Activated CD8-positive, alpha-beta memory T cell treated with anti-CD3 and anti-CD28 coated beads for 48 hours (primary cell): ENCODE measurements around the gene OR10AD1.

ENCODE experiments used
- DNase-seq, 3 experiments: peaks; one replicate each; pipeline ENCODE4 v3.0.0-alpha.2; 2020; ENCODE audit warnings: low read depth in 2 of 3, low spot score in 2 of 3

OR10AD1 gene

DNA sequence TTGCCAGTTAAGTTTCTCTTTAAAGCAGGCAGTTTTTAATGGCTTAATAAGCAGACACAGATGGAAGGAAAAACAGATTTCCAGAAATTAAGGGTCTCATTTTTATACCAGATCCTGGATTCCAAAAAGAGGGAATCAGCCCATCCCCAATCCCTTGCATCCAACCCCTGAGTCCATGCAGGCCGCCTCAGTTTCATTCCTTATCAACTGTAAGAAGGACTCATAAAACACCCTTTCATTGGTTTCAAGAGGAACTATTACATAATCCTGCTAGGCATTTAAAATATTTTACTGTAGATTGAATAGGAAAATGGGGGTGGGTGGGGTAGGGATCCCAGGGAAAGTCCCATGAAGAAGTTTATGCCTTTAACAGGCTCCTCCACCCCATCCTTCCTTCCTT, 10.2 kb downstream of the OR10AD1 start:
- no peak for DNase-seq

DNA sequence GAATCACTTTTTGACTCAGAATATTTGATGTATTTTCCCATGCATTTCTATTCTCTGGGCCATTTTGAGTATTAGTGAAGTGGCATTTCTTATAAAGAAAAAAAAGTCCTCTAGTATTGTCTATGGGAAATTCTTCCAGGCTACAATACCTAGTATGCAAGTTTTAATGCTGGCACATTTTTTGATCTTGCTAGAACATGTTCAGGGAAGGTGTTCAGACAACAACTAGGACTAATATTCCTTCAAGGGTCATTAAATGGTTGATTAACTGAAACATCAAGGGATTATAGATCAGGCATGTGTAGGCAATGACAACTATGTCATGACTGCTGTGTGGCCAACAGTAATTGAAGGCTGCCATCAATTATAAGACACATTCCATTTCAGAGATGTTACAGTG, 12.0 kb downstream of the OR10AD1 start:
- no peak for DNase-seq

DNA sequence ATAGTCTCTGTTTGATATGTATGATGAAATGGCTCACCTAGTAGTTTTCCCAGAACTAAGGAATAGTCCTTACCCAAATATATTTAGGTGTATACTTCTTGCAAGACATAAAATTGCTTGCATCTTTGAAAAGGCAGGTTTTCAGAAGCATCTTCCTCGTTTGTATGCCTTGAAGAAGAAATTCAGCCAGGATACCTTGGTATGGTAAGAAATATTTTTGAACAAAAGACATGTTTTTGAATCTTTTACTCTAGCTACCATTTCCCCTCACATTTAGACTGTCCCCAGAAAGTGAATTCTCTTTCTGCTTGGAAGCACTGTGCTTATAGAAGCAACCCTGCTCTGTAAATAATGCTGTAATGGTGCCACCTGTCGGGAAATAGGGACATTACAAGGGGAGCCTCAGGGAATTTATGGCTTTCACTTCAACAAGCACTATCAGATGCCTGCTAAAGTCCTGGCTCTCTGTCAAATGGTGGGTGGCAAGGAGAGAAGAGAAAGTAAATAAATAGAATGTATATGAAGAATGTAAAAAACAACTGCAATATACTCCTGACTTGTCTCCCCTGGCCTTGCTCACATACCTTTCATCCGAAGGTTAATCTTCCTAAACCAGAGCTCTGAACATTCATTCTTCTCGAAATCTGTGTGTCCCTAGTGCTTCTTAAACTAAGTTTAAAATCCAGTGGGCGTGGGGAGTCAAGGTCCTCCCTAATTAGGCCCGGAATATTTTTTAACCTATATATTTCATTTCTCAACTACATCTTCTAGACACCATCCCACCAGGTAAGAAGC, 13.6 kb downstream of the OR10AD1 start:
- DNase-seq = no peak

DNA sequence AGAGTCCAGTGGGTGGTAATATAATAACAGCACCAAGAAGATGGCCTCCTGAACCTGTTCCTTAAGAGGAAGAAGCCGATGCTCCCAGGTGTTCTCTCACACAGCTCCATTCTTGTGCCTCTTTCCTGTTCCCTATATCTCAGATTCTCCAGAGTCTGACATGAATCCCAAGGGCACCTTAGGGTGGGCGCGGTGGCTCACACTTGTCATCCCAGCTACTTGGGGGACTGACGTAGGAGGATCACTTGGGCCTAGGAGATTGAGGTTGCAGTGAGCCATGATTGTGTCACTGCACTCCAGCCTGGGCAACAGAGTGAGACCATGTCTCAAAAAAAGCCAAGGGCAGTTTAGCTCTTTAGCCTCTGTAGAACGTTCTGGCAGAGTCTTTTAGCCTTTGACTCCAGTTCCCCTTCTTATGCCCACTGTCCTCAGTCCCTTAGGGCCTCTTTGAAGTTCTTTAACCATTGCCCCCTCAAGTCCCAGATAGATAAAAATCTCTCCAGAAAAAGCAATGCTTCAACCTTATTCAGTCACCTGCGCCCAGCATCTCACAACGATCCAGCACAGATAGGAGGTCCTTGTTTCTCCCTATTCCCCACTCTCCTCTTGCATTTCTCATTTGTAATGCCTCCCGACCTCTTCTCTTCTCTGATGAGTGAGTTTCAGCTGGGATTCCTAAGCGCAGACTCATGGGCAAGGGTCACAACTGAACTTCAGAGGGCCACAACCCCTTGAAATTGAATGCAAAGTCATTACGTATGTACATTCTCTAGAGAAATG, 15.0 kb downstream of the OR10AD1 start:
- DNase-seq = no peak

DNA sequence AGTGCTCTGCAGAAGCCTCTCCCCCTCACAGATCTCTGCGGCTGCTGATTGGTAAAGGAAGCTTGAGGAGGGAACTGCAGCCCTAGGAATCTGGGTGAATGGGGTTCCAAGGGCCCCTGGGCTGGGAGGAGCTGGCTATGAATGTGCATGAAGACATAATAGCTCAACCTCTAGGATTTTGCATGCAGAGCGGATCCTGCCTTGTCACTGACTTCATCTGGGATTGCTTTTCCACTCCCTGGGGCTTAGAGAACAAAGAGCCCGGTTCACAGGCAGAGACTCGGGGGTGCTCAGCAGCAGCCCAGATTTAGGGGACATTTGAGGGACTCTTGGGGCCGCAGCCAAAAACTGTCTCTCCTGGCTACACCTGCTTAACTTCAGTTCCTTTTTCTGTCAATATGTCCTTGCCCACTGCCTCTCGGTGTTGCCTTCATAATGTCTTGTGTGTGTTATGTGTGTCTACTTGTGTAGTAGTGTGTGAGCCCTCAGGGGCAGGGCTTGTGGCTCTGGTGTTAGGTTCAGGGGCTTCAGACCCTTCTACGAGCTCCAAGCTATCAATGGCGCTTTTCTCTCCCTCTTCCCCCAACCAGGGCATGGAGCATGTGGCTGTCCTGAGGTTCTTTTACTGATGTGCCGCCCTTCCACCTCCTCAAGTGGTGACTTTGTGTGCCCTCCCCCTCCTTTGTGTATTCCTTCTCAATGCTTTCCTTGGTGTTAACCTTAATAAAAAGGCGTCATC, 17.7 kb downstream of the OR10AD1 start:
- DNase-seq = no peak

DNA sequence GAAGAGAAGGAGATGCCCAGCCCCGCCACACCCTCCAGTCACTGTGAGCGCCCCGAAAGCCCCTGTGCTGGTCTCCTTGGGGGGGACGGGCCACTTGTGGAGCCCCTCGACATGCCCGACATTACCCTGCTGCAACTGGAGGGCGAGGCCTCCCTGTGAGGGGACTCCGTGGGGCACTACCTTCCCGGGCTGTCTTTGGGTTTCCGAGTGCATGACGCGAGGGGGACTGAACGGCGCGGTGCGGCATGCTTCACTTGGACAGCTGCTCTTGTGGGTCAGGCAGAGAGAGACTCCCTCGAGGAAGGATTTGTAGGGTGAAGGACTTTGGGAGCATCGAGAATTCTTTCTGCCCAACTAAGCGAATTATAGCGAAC, 18.6 kb downstream of the OR10AD1 start:
- no peak for DNase-seq

DNA sequence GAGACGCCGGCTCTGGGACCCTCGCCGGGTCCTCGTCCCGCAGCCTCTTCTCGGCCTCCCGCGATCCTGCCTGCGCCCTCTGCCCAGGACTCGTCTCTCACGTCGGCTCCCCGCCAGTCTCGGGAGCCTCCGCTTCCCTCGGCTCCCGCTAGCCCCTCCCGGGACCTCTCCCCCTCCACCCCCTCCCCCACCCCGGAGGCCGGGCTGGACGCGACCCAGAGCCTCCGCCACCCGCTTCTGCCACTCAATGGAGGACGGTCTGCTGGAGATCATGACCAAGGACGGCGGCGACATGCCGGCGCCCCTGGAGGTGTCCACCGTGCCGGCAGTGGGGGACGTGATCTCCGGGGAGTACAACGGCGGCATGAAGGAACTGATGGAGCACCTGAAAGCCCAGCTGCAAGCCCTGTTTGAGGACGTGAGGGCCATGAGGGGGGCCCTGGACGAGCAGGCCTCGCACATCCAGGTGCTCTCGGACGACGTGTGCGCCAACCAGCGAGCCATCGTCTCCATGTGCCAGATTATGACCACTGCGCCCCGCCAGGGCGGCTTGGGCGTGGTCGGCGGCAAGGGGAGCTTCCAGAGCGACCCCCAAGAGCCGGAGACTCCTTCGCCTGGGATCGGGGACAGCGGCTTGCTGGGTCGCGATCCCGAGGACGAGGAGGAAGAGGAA, 19.1 kb downstream of the OR10AD1 start:
- DNase-seq = no peak

DNA sequence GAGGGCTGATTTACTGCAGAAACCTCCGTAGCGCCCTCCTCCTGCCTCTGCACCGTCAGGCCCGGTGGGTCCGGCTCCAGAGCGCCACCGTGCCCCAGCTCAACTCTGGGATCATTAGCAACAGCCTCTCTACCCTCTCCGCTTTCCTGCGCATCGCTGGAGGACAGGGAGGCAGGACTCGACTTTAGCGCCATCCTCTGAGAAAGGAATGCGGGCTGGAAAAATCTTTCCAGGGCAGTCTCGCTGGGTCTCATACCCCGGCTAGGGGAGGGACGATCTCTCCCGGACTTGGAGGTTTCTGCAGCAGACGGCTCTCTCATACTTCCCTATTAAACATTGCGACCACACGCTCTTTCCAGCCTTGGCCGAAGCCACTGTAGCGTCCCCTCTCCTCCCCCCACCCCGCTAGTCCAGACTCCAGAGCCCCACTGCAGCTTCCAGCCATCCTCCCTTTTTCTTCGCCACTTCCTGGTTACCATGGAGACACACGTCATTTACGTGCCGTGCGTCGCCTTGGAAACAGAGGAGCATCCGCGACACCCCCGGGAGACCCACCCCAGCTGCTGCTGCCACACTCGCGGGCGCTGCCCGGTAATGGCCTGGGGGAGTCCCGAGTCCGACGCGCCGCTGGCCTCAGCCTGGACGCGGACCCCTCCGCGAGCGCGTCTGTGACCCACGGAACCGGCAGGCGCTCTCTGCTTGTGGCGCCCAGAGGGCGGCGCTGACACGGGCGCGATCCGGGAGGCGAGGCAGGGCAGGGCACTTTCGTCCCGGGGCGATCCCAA, 19.8 kb downstream of the OR10AD1 start, which contains the start of gene CCDC184:
Gene CCDC184 (plus strand): TSS at position 554 of the 785 bp plus-strand sequence. CDS start 479 bp downstream, outside the sequence.
- DNase-seq = peak; percentile 27 to 45 (median 32)

DNA sequence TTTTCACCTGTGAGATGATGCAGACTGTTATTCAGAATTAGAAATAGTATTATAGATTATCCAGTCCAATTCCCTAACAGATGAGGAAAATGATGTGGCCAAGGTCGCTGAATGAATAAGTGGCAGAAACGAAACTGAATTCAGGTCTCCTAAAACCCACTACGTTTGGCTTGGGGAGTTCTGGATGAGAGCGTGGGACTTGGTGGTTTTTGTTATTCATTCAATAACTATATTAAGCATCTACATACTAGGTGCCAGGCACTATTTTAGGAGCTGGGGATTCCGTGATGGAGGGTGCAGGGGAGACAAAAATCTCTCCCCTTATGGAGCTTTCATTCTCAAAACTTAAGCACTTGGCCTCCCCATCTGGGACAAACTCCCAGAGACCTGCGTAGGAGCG, 20.5 kb downstream of the OR10AD1 start:
- no peak for DNase-seq

DNA sequence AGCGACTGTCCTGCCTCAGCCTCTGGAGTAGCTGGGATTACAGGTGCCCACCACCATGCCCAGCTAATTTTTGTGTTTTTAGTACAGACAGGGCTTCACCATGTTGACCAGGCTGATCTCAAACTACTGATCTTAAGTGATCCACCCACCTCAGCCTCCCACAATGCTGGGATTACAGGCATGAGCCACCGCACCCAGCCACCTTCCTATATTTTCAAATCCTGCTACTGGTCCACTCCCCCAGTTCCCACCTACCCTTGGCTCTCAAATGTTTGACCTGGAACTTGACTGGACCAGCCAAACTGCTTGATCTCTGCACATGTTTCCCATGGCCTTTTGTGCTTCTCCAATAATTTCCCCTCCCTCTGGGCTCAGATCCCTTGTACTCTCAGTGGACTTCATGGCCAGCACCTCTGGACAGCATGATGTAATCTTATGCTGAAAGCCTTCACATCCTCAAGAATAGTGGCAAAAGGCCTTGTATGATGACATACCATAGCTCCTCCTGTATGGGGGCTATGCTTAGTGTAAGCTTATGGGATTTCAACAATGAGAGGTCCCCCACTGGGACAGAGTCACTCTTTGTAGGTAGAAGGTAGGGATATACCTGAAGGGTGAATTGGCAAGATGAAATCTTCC, 22.1 kb downstream of the OR10AD1 start:
- no peak for DNase-seq

DNA sequence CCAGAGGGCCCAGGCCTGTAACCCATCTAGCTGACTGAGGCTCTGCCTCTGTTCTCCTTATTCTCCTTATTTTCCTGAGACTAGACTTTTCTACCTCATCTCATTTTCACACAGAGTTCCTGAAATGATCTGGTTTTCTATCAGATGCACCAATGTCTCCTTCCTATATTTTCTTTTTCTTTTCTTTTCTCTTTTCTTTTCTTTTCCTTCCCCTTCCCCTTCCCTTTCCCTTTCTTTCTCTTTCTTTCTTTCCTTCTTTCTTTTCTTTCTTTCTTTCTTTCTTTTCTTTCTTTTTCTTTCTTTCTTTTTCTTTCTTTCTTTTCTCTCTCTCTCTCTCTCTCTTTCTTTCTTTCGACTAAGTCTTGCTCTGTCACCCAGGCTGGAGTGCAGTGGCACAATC, 22.7 kb downstream of the OR10AD1 start:
- no peak for DNase-seq

DNA sequence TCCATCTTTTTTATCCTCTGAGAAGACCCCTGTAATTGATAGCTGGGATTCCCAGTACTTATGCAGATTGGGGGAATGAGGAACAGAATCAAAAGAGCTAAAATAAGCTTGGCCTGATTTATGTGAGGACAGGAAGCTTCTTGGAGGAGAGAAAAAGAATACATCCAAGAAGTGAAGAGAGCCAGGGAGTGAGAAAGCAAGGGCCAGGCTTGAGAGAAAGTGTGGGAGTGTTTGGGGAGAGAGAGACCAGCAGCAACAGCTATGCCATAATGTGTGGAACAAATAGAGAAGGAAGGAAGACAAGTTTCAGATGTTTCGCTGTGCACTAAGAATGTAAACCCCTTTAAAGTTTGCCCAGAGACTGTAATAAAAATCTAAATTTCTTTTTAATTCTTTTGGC, 23.6 kb downstream of the OR10AD1 start:
- DNase-seq = no peak

DNA sequence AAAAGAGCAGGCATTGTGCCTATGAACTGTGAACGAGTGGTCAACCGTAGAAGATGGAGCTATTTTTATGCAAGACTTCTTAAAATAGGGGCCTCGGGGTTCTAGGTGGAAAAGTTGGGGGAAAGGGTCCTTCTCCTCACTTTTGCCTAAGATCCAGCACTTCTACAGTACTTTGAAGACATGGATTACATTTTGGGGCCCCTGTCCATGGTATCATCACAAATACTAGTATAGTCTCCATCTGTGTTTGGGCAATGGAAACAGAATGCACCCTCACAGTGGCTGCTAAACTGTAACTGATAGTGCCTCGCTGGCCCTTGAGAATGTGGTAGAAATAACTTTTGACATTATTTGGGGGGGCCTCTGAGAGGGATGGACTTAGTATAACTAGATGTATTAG, 25.1 kb downstream of the OR10AD1 start:
- no peak for DNase-seq

DNA sequence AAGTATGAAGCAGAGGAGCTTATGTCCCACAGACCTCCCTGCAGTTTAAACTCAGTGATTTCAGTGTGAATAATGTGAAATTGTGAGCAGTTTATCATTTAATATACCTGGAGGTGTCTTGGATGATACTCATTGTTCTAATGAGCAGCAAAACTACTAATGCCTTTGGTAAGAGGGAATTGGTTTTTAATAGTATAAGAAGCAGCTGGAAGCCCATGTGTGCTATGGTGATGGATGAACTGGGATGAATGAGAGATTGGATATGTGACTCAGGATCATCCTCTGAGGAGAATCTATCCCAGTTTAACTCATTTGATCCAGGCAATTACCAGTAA, 26.7 kb downstream of the OR10AD1 start:
- no peak for DNase-seq

DNA sequence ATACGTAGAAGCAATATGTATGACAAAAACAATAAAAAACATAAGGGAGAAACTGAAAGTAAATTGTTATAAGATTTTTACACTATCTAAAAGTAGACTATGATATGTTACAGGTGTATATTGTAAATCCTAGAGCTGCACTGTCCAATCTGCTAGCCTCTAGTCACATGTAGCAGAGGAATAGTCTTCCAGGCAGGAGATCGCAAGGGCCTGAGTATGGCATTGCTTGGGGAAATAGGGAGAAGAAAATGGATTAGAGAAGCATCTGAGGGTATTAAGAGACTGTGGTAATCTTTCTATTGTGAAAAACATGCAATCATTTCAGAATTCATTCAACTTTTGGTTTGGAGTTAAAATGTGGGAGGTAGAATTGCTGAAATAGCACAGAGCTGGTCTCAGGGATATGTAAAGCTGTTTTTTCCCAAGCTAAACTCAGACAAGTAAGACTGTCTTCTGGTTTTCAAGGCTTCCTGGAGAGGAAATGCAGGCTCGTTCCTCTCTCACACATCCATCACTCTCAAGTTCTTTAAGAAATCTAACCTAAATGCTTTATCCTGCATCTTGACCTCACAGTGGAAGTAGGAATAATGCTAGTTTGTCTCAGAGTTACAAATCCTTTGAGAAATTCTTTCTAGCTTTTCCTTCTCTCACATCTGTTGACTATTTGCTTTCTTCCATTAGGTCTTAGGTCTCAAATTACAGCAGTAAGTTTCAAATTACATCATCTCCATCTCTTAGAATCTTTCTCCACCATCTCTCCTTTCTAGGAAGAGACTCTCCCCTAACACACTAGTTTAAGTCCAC, 27.3 kb downstream of the OR10AD1 start:
- no peak for DNase-seq

DNA sequence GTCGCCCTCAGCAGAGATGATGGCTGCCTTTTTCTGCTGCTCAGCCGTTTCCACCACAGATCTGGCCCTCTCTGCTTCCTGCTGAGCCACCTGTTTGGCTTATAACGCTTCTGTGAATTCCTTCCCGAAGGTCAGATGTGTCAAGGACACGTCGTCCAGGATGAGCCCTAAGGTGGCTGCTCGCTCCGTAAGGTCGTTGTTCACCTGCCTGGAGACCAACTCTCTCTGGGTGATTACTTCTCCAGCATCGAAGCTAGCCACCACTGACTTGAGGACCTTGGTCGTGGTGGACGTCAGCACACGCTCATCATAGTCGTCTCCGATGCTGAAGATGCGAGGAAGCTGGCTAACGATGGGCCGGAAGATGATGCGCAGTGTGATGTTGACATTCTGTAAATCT, 34.1 kb downstream of the OR10AD1 start:
- no peak for DNase-seq

DNA sequence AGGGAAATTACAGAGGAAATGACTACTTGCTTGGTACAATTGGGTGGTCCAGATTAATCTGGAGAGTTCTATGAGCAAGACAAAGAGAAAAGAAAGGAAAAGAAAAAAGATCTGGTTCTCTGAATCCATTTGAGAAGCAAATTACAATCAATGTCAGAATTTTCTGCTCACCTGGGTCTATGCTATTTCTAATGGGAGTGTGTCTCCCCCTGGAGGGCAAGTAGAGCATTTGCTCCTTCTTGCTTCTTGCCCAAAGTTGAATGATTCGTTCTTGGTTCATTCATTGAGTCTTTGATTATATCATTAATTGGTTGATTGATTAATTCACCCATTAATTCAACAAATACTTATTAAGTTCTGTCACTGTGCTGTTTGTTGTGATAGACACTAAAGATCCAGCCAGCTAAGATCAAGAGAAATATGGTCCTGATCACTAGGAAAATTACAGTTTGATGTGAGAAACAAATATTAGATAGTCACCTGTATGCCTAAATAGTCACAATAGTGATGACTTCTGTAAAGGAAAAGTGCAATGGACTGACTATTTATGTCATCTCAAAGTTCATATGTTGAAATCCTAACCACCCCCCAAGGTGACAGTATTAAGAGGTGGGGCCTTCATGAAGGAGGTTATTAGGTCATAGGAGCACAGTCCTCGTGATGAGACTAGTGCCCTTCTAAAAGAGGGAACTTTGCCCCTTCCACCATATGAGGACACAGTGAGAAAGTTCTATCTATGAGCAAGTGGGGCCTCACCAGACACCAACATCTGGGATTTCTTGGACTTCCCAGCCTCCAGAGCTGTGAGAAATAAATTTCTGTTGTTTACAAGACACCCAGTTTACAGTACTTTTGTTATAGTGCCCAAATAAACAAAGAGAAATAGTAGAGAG, 37.8 kb downstream of the OR10AD1 start:
- DNase-seq = peak in 1 of 3 experiments; percentile 18

DNA sequence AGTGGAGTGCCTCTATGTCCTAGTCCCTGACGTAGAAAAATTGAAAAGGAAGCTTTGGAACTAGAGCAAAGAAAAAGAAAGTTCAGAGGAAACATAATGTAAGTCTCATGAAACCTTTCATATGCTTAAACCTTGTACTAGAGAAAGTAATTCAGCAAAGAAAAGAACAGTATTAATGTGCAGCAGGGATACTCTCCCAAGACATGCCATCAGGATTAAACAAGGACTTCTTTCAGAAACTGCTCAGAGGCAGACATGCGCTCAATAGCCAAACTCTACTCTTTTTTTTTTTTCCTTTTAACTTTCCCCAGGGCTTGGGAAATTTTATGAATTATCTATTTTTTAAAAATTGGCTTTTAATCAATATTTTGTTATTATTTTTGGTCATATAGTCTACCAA, 38.6 kb downstream of the OR10AD1 start:
- DNase-seq = no peak
